Renal pelvis (tissue), 12 donors: Measurements from ENCODE around the gene FREM2. TPM values are rescaled to one million over a fixed set of nuclear protein-coding genes. Genes with fewer than 3 reads are reported as not detected.

Experiments
- DNase-seq: peaks from one replicate; pipeline ENCODE4 v3.0.0-alpha.2; 2013
- long read RNA-seq, 16 experiments: transcript quantifications; one replicate each; lab custom pipeline, GENCODE V29; 2026
- polyA plus RNA-seq, 3 donors: library from polyadenylated mRNA; unstranded; fragments of 120-200 nt; gene quantifications; one replicate each; pipeline ENCODE4 v1.2.1, GENCODE V29; 2013; ENCODE audit not compliant: insufficient read length in 3 of 3

The FREM2 gene
- 10 to 100 TPM; 47.4 to 48.2 (median 48.1) TPM for polyA plus RNA-seq
- long read RNA-seq, donor 1, full-length matches to known transcripts: 2 of 2 reads
- long read RNA-seq, donor 1, partial matches to known transcripts: 0 of 2 reads
- long read RNA-seq, donor 1, other reads (novel, unspliced or antisense): 0 of 2 reads
- long read RNA-seq, donor 2: 0 reads
- long read RNA-seq, donor 3: 0 reads
- long read RNA-seq, donor 4: 0 reads
- long read RNA-seq, donor 5: 0 reads
- long read RNA-seq, donor 6: 0 reads
- long read RNA-seq, donor 7, full-length matches to known transcripts: 3 of 3 reads
- long read RNA-seq, donor 7, partial matches to known transcripts: 0 of 3 reads
- long read RNA-seq, donor 7, other reads (novel, unspliced or antisense): 0 of 3 reads
- long read RNA-seq, donor 8: 0 reads
- long read RNA-seq, donor 9, full-length matches to known transcripts: 1 of 1 reads
- long read RNA-seq, donor 9, partial matches to known transcripts: 0 of 1 reads
- long read RNA-seq, donor 9, other reads (novel, unspliced or antisense): 0 of 1 reads
- long read RNA-seq, donor 10: 0 reads
- long read RNA-seq, donor 11, full-length matches to known transcripts: 2 of 2 reads
- long read RNA-seq, donor 11, partial matches to known transcripts: 0 of 2 reads
- long read RNA-seq, donor 11, other reads (novel, unspliced or antisense): 0 of 2 reads
- long read RNA-seq, donor 12: 0 reads
- long read RNA-seq, donor 13: 0 reads
- long read RNA-seq, donor 14: 0 reads
- long read RNA-seq, donor 15, partial matches to known transcripts: 9 of 9 reads
- long read RNA-seq, donor 15, other reads (novel, unspliced or antisense): 0 of 9 reads
- long read RNA-seq, donor 16: 0 reads

- DNase-seq: peak; percentile 91
Measured at GRCh38 chr13:38686577-38687245, at the start of gene FREM2. FREM2 (plus strand) TSS chr13:38687077; CDS start chr13:38687345, 268 bp downstream.

DNA sequence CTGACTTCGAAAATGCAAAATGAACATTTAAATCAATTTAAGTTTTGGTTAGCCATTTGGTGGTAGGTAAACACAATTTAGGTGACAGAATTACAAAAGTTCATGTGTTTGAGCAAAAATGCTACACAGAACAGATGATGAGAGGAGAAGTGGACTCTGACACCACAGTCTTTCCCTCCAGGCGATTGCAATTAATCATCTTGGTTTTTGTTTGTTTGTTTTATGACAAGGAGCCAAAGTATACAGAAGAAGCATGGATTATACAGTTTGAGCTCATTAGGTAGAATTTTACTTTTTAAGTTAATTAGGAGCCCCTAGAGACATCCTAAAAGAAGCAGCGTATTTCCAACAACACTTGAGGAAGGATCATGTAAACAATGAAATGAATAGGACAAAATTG is 49.3 kb upstream of the FREM2 start:
- DNase-seq: no peak

GRCh38 chr13:38641164-38641948 is 45.5 kb upstream of the FREM2 start:
- DNase-seq: no peak

- no peak for DNase-seq
Measured at GRCh38 chr13:38647312-38647711, 39.6 kb upstream of the FREM2 start.

DNA sequence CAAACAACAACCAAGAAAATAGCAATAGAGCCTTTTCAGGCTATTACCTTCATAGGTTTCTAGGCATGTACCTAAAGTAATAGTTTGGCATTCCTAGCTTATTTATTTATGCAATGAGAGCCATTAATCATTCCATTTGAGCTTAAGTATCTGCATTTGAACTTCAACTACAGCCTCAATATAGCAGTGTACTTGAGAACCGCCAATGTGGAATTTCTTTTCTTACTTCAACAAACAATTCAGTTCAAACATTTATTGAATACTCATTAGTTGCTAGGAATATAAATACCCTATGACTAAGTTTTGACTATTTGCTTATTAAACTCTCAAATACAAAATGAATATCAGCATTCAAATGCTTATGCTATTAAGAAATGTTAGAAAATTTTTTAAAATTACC is 38.0 kb upstream of the FREM2 start:
- DNase-seq: no peak

- DNase-seq: no peak
Measured at GRCh38 chr13:38656699-38657098, 30.2 kb upstream of the FREM2 start.

DNA sequence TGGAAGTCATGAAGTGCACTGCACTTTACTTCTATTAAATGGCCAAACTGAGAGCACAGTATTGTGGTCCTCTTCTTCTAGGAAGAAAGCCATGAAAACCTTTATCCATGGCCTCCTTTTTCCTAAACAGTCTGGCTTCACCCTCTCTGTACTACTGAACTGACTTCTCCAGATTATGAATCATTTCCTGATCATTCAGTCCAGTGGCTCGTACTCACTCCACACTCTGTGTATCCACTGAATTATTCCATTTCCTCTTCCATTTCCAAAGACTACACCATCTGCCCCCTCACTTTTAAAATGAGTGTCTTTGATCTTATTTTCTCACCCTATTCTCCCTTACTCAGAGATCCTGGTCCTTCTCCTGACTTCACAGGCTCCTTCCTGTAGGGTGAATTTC is 29.7 kb upstream of the FREM2 start:
- DNase-seq: no peak

DNA sequence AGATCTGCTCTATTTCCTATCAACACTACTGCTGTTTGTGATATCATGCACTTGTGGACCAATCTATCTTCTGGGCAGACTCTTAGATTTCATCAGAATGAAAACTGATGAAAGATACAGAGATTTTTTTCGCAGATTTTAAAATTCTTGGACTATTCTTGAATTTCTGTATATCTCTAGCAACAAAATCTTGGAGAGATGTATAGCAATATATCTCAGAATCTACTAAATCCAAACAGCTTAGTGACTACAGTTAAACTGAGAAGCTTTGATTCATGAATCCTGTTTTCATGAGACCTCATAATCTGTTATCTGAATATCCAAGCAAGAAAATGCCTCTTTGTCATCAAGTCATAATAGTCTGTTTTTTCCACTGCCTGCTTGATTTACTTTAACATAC is 28.0 kb upstream of the FREM2 start:
- no peak for DNase-seq

DNA sequence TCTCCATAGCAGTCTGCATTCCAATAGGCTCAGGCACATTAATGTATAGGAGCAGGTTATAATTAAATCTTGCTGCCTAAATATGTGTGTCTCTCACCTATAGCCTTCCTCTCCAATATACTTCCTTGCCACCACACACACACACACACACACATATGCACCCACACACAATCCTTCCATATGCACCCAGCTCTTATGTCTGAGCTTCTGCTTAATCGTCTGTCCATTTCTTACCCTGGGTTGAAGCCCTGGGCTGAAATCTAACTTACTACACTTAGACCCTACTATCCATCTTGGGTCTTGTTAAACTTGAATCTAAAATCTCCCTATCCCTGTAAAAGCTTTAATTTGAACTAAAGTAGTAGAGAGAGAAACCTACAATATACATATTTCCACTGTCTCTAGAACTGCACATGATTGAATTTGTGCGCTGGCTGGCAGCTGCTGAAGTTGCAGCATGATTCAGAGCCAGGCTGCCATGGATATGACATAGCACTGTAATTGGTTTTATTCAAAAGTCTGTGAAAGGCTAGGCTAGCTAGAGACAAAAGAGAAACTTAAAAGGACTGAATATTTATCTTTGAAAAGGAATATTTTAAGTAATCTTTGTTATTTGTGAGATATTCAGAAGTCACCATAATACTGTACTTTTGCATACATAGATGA is 25.7 kb upstream of the FREM2 start:
- DNase-seq: no peak

DNA sequence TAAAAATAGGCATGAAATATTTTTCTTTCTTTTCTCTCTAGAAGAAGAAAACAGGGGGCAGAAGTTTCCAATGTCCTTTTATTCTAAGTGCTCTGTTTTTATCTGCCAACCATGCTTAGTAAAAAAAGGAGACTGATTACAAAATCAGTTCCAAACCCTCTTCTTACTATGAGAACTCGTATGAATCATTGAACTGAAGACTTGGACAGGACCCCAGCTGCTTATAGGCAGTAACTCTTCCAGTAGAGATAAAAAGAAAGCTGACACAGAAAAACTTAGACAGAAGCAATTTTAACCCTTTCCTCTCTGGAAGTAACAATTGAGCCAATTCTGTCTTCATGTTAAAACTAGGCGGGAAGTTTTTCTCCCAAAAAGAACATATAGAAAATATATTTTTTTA is 24.5 kb upstream of the FREM2 start:
- DNase-seq: peak; percentile 33

- no peak for DNase-seq
Measured at GRCh38 chr13:38664906-38665305, 22.0 kb upstream of the FREM2 start.

DNA sequence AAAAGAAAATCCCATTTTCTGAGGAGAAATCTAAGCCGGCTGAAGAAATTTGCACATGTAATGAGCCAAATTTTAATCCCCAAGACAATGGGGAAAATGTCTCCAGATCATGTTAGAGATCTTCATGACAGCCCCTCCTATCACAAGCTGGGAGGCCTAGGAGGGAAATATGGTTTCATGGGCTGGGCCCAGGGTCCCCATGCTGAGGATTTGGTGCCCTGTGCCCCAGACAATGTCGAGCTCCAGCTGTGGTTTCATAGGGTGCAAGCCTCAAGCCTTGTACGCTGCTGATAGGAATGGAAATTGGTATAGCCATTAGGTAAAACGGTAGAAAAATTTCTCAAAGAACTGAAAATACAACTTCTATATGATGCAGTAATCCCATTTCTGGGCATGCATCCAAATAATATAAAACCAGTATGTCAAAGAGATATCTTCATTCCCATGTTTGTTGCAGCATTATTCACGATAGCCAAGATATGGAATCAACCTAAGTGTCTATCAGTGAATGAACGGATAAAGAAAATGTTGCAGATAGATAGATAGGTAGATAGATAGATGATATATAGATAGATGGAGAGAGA is 19.3 kb upstream of the FREM2 start:
- no peak for DNase-seq

GRCh38 chr13:38669234-38669964 is 17.5 kb upstream of the FREM2 start:
- no peak for DNase-seq

GRCh38 chr13:38670627-38671026 is 16.2 kb upstream of the FREM2 start:
- no peak for DNase-seq

DNA sequence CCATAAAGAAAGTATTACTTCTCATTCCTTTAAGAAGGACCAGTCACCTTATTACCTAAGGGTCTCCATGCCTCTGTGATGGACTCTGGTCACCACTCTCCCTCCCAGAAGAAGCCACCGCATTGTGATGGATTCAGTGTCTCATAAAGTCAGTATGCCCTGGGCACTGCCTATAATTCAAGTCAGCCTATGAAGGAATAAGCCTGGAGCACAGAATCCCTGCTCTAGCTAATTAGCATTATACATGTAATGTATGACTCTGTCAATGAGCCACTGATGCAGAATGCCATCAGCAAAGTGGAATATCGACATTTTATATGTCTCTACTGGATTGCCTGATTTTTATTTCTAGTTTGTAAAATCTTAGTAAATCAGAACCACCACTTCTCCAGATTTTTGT is 14.9 kb upstream of the FREM2 start:
- no peak for DNase-seq

GRCh38 chr13:38674208-38674607 is 12.7 kb upstream of the FREM2 start:
- no peak for DNase-seq

DNA sequence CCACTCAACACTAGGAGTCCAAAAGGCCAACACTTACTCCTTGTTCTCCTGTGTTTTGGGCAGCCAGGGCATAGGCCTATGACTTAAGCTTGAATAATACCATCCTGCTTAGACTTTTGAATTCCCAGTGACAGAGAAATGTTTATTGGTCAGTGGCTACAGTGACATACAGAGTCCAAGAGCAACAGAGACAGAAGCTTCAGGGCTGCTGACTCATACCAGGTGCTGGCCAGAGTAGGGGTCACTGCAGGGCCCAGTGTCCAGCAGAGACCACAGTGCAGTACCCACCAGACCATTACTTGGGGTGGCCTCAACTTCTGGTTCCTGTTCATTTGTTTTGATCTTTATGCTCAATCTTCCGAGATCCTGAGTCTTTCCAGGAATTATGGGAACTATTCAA is 6.0 kb upstream of the FREM2 start:
- no peak for DNase-seq

DNA sequence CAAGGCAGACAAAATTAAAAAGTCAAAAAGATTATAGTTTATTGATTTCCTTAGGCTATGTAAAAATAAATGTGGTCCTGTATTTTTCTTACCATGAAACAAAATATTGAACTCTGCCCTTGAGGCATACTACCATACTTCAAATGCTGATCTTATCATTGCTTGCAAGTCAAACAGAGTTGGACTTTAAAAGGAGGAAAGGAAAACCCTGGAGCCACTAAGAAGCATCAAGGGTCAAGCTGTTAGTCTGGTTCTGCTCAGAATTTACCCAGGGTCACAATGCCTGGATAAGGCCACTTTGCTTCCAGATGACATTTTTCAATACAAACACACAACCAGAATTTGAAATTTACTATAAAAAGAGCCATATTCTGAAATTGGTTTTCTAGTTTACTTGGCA is 2.2 kb upstream of the FREM2 start:
- no peak for DNase-seq

- no peak for DNase-seq
Measured at GRCh38 chr13:38685431-38685830, 1.4 kb upstream of the FREM2 start.

DNA sequence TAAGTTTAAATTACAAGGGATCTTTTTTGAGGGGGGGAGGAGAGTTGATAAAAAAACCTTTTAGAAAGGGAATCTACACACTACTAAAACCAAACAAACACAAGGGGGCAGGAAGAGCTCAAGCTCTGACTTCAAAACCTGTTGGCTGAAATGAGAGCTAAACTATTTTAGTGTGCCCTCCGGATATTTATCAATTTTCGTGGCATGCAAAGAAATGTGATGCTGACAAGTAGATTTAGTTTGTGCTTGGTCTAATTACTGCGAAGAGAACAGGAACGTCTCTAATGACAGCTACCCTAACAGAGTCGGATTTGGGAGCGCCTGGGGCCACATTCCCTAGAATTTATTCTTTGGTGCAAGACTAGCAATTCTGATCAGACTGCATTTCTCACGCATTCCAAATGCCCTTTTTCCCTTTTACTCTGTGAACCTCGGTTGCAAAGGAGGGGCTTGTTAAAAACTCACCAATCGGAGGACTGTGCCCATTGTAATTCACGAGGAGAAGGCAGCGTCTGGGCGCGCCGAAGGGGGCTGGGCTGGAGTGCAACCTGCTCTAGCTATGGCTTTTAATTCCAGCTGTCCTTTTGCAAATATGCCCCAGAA is 802 bp upstream of the FREM2 start:
- DNase-seq: peak; percentile 61
